K562 (cell line): ENCODE data around the gene PLOD1. TPM values are rescaled to one million over a fixed set of nuclear protein-coding genes. Genes with fewer than 3 reads are reported as not detected.
A peak's percentile ranks its signal among the peaks of the same experiment; 100 is the strongest.

Experiments used
- ARID1B ChIP-seq: fragments of 450-650 bp; IDR thresholded peaks from 2 replicates; pipeline ENCODE4 v1.6.1; 2016; ENCODE audit warnings: antibody characterized with exemption, mild to moderate bottlenecking, inconsistent platforms
- CEBPB ChIP-seq: fragments of 450-650 bp; IDR thresholded peaks from 2 replicates; pipeline ENCODE4 v1.6.1; 2016; ENCODE audit warnings: missing genetic modification characterization, missing compliant biosample characterization
- DDX20 ChIP-seq: fragments of 450-650 bp; IDR thresholded peaks from 2 replicates; pipeline ENCODE4 v1.6.1; 2016; ENCODE audit warnings: missing genetic modification characterization, low read depth, mild to moderate bottlenecking, missing compliant biosample characterization, moderate library complexity
- E2F3 ChIP-seq: fragments of 250-450 bp; sonication (Bioruptor Pico); IDR thresholded peaks from 2 replicates; pipeline ENCODE4 v1.4.0; 2020; ENCODE audit warnings: mild to moderate bottlenecking
- ELF1 ChIP-seq: fragments of 200-800 bp; sonication (Bioruptor generic); IDR thresholded peaks from 2 replicates; pipeline ENCODE4 v1.6.1; 2016; ENCODE audit warnings: missing genetic modification characterization, missing compliant biosample characterization
- ESRRA ChIP-seq: fragments of 450-650 bp; IDR thresholded peaks from 2 replicates; pipeline ENCODE4 v1.6.1; 2014; ENCODE audit warnings: low read depth, mild to moderate bottlenecking, moderate library complexity, borderline replicate concordance
- ETV1 ChIP-seq: fragments of 450-650 bp; conservative IDR thresholded peaks from 2 replicates; pipeline ENCODE4 v1.6.1; 2016; ENCODE audit warnings: missing genetic modification characterization, control low read depth, low read depth, missing compliant biosample characterization
- FOXA1 ChIP-seq: fragments of 450-650 bp; IDR thresholded peaks from 2 replicates; pipeline ENCODE4 v1.6.1; 2016; ENCODE audit warnings: mild to moderate bottlenecking, borderline replicate concordance
- HNRNPL ChIP-seq: fragments of 200-400 bp; formaldehyde crosslinking; IDR thresholded peaks from 2 replicates; pipeline ENCODE4 v1.6.1; 2017; ENCODE audit warnings: low read depth, mild to moderate bottlenecking, low read length
- KDM1A ChIP-seq, 2 experiments: fragments of 450-650 bp; IDR thresholded peaks; 2 replicates each; pipeline ENCODE4 v1.6.1; 2016; ENCODE audit warnings: mild to moderate bottlenecking in 2 of 2
- NCOA1 ChIP-seq: fragments of 450-650 bp; IDR thresholded peaks from 2 replicates; pipeline ENCODE4 v1.6.1; 2016; ENCODE audit warnings: low read depth
- NEUROD1 ChIP-seq: fragments of 150-350 bp; IDR thresholded peaks from 2 replicates; pipeline ENCODE4 v1.6.1; 2014; ENCODE audit warnings: borderline replicate concordance, low read length, low read depth; ENCODE audit not compliant: partially characterized antibody
- PHB2 ChIP-seq: fragments of 450-650 bp; IDR thresholded peaks from 2 replicates; pipeline ENCODE4 v1.6.1; 2017; ENCODE audit warnings: low read depth
- PML ChIP-seq: IDR thresholded peaks from 2 replicates; pipeline ENCODE4 v1.6.1; 2012; ENCODE audit warnings: low read length, inconsistent platforms
- RNF2 ChIP-seq: sonication (generic); IDR thresholded peaks from 2 replicates; pipeline ENCODE4 v1.6.1; 2016
- SAFB2 ChIP-seq: fragments of 200-400 bp; formaldehyde crosslinking; IDR thresholded peaks from 2 replicates; pipeline ENCODE4 v1.6.1; 2018; ENCODE audit warnings: borderline replicate concordance, low read length, low read depth, moderate library complexity; ENCODE audit not compliant: severe bottlenecking
- SETDB1 ChIP-seq: IDR thresholded peaks from one replicate; pipeline ENCODE4 v1.6.1; 2012; ENCODE audit warnings: low read length, control low read depth, inconsistent platforms
- SIN3B ChIP-seq: fragments of 450-650 bp; IDR thresholded peaks from 2 replicates; pipeline ENCODE4 v1.6.1; 2017; ENCODE audit warnings: low read depth, mild to moderate bottlenecking, moderate library complexity
- SIX5 ChIP-seq, 2 experiments: IDR thresholded peaks; 2 replicates each; pipeline ENCODE4 v1.6.1; 2011; ENCODE audit warnings: low read length in 2 of 2, borderline replicate concordance in 1 of 2, low read depth in 1 of 2, mild to moderate bottlenecking in 1 of 2, moderate library complexity in 1 of 2; ENCODE audit not compliant: insufficient read depth in 1 of 2
- SP1 ChIP-seq: sonication (generic); formaldehyde crosslinking; IDR thresholded peaks from 2 replicates; pipeline ENCODE4 v1.8.1; 2022; ENCODE audit warnings: mild to moderate bottlenecking, missing genetic modification reagents
- TBL1XR1 ChIP-seq, 2 experiments: IDR thresholded peaks; 2 replicates each; pipeline ENCODE4 v1.6.1; 2012; ENCODE audit warnings: improper control_type of control experiment in 2 of 2, low read length in 2 of 2, mild to moderate bottlenecking in 1 of 2
- TSC22D4 ChIP-seq: fragments of 450-650 bp; IDR thresholded peaks from 2 replicates; pipeline ENCODE4 v1.6.1; 2016; ENCODE audit warnings: missing genetic modification characterization, missing biosample characterization, control low read depth
- ZNF282 ChIP-seq: sonication (generic); formaldehyde crosslinking; IDR thresholded peaks from 2 replicates; pipeline ENCODE4 v1.8.1; 2023; ENCODE audit warnings: missing genetic modification reagents
- ZNF41 ChIP-seq: fragments of 250-450 bp; sonication (Bioruptor Pico); conservative IDR thresholded peaks from 2 replicates; pipeline ENCODE4 v1.4.0; 2020; ENCODE audit warnings: mild to moderate bottlenecking
- ZNF586 ChIP-seq: fragments of 450-650 bp; formaldehyde crosslinking; conservative IDR thresholded peaks from 2 replicates; pipeline ENCODE4 v1.4.0; 2020; ENCODE audit warnings: mild to moderate bottlenecking, moderate library complexity
- ZNF785 ChIP-seq: fragments of 250-450 bp; sonication (Bioruptor Pico); IDR thresholded peaks from 2 replicates; pipeline ENCODE4 v1.4.0; 2020; ENCODE audit warnings: mild to moderate bottlenecking
- polyA plus RNA-seq, 8 experiments: library from polyadenylated mRNA; depleted of rRNA in 4 of 8; stranded (reverse) in 5 of 8; unstranded in 3 of 8; fragments of >200 nt; fragmentation: Nextera tagmentation in 2 of 8; fragmentation: Illumina TruSeq in 1 of 8; extraction: Ambion mirVana in 2 of 8; extraction: Trizol in 1 of 8; gene quantifications; 2 replicates each; pipeline versions ENCODE4 v1.2.1 to v1.2.3, GENCODE V29; 2011 to 2014; ENCODE audit warnings: inconsistent platforms in 1 of 8, missing spikeins in 1 of 8
- total RNA-seq, 7 experiments: library from RNA; depleted of rRNA in 6 of 7; stranded (reverse); fragments of >200 nt in 6 of 7; fragmentation: Illumina TruSeq in 2 of 7; extraction: Trizol in 2 of 7; gene quantifications; 2 replicates each; pipeline versions ENCODE4 v1.2.1 to v1.2.3, GENCODE V29; 2011 to 2021; ENCODE audit warnings: low replicate concordance in 1 of 7
- TF ChIP-seq, protein P1 (sequence below): sonication (generic); formaldehyde crosslinking; IDR thresholded peaks from 2 replicates; pipeline ENCODE4 v1.8.1; 2023; ENCODE audit warnings: mild to moderate bottlenecking, missing genetic modification reagents
- TF ChIP-seq, protein P2 (sequence below): sonication (generic); formaldehyde crosslinking; IDR thresholded peaks from 2 replicates; pipeline ENCODE4 v1.9.0; 2022; ENCODE audit warnings: mild to moderate bottlenecking, missing genetic modification reagents
- TF ChIP-seq, protein P3 (sequence below): fragments of 250-450 bp; sonication (Bioruptor Pico); IDR thresholded peaks from 2 replicates; pipeline ENCODE4 v1.4.0; 2020; ENCODE audit warnings: mild to moderate bottlenecking, moderate library complexity

The PLOD1 gene
- total and polyA plus RNA-seq, 9 of the 15 experiments (the other 6 are each of a cell fraction or from before 2014, with no cell fraction given), result 16.6 to 90.8 (median 52.7) TPM

DNA sequence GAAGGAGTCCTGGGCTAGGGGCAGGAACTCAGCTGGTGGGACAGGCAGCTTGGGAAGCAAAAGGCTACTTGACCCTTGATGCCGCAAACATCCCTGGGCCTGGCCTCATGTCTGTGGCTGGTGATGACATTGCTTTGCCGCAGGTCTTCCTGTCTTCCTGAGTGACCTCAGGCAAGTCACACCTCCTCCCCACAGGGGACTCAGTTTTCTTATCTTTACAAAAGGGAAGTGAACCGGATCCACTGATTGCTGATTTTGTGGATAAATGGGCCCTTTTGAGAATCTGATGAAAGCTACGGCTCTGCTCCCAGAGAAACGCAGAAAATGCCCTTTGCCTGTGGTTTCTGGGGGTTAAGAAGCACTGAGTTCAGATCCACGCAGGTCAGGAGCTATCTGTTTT, 20.7 kb downstream of the PLOD1 start (continued):
- no peak for TF ChIP-seq SIN3B
- peak; percentile 59 for TF ChIP-seq ELF1 (tag)
- peak in 1 of 2 experiments; percentile 57; a peak in 1 of 4 replicates for TF ChIP-seq TBL1XR1 (IDR thresholded peaks at IDR 0.05; ENCODE audit: low read length in 2 of 2)
- TF ChIP-seq FOXA1, result no peak
- TF ChIP-seq, protein P1, sequence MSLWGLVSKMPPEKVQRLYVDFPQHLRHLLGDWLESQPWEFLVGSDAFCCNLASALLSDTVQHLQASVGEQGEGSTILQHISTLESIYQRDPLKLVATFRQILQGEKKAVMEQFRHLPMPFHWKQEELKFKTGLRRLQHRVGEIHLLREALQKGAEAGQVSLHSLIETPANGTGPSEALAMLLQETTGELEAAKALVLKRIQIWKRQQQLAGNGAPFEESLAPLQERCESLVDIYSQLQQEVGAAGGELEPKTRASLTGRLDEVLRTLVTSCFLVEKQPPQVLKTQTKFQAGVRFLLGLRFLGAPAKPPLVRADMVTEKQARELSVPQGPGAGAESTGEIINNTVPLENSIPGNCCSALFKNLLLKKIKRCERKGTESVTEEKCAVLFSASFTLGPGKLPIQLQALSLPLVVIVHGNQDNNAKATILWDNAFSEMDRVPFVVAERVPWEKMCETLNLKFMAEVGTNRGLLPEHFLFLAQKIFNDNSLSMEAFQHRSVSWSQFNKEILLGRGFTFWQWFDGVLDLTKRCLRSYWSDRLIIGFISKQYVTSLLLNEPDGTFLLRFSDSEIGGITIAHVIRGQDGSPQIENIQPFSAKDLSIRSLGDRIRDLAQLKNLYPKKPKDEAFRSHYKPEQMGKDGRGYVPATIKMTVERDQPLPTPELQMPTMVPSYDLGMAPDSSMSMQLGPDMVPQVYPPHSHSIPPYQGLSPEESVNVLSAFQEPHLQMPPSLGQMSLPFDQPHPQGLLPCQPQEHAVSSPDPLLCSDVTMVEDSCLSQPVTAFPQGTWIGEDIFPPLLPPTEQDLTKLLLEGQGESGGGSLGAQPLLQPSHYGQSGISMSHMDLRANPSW (CRISPR knock-in tag), result no peak
- TF ChIP-seq PML, result no peak
- TF ChIP-seq ZNF282 (CRISPR knock-in tag), result no peak
- TF ChIP-seq ESRRA, result peak; percentile 88; the same call in 1 of the 2 replicates
- TF ChIP-seq ZNF785, result no peak
- peak; percentile 57; the same call in 1 of the 2 replicates for TF ChIP-seq ARID1B
- TF ChIP-seq PHB2, result no peak
- TF ChIP-seq SAFB2, result no peak
- TF ChIP-seq NEUROD1, result no peak
- TF ChIP-seq RNF2, result peak; percentile 64; the same call in 1 of the 2 replicates
- TF ChIP-seq SP1 (CRISPR knock-in tag), result 0 out of 2 replicates have a peak, but pooled peaks have one; percentile 18
- TF ChIP-seq ZNF41 (CRISPR knock-in tag), result no peak
- TF ChIP-seq TSC22D4, result no peak
- TF ChIP-seq ZNF586 (CRISPR knock-in tag), result no peak
- TF ChIP-seq KDM1A (IDR thresholded peaks at IDR 0.05), result peak; percentile 48 to 72
- TF ChIP-seq DDX20, result no peak
- no peak for TF ChIP-seq SIX5 (IDR thresholded peaks at IDR 0.05; ENCODE audit: borderline replicate concordance in 1 of 2, insufficient read depth in 1 of 2, low read depth in 1 of 2, low read length in 2 of 2)
- TF ChIP-seq, protein P2, sequence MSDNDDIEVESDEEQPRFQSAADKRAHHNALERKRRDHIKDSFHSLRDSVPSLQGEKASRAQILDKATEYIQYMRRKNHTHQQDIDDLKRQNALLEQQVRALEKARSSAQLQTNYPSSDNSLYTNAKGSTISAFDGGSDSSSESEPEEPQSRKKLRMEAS, result no peak
- TF ChIP-seq NCOA1, result no peak
- peak; percentile 92 for TF ChIP-seq ETV1 (tag)
- no peak for TF ChIP-seq E2F3
- TF ChIP-seq CEBPB (tag), result 0 out of 2 replicates have a peak, but pooled peaks have one; percentile 24
- TF ChIP-seq HNRNPL, result no peak
- no peak for TF ChIP-seq SETDB1
- TF ChIP-seq, protein P3, sequence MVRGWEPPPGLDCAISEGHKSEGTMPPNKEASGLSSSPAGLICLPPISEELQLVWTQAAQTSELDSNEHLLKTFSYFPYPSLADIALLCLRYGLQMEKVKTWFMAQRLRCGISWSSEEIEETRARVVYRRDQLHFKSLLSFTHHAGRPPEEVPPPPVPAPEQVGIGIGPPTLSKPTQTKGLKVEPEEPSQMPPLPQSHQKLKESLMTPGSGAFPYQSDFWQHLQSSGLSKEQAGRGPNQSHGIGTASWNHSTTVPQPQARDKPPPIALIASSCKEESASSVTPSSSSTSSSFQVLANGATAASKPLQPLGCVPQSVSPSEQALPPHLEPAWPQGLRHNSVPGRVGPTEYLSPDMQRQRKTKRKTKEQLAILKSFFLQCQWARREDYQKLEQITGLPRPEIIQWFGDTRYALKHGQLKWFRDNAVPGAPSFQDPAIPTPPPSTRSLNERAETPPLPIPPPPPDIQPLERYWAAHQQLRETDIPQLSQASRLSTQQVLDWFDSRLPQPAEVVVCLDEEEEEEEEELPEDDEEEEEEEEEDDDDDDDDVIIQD (CRISPR knock-in tag), result no peak
